ENCODE data around the gene GID8.

GRCh38 chr20:62935968-62936585 is 1.9 kb upstream of the GID8 start:
- TF ChIP-seq SIN3A (IDR thresholded peaks at IDR 0.05; ENCODE audit: borderline replicate concordance, insufficient read depth, low read length) = no peak
- TF ChIP-seq POLR2AphosphoS5 (IDR thresholded peaks at IDR 0.05; ENCODE audit: low read depth, low read length) = no peak
- TF ChIP-seq TAF1 (IDR thresholded peaks at IDR 0.05; ENCODE audit: borderline replicate concordance, insufficient read depth, low read length) = no peak
- no peak for TF ChIP-seq REST (IDR thresholded peaks at IDR 0.05; ENCODE audit: insufficient read depth in 1 of 2, low read depth in 2 of 2, low read length in 2 of 2)
- TF ChIP-seq FOXP2 (optimal IDR thresholded peaks at IDR 0.05; ENCODE audit: borderline replicate concordance, extremely low read depth, extremely low read length, insufficient read depth) = no peak
